ENCODE data around the gene ENTPD2. TPM values are rescaled to one million over a fixed set of nuclear protein-coding genes. Genes with fewer than 3 reads are reported as not detected.

The ENTPD2 gene
- total RNA-seq, 2 donors from 2014 or later, result 0.41 to 0.67 TPM

DNA sequence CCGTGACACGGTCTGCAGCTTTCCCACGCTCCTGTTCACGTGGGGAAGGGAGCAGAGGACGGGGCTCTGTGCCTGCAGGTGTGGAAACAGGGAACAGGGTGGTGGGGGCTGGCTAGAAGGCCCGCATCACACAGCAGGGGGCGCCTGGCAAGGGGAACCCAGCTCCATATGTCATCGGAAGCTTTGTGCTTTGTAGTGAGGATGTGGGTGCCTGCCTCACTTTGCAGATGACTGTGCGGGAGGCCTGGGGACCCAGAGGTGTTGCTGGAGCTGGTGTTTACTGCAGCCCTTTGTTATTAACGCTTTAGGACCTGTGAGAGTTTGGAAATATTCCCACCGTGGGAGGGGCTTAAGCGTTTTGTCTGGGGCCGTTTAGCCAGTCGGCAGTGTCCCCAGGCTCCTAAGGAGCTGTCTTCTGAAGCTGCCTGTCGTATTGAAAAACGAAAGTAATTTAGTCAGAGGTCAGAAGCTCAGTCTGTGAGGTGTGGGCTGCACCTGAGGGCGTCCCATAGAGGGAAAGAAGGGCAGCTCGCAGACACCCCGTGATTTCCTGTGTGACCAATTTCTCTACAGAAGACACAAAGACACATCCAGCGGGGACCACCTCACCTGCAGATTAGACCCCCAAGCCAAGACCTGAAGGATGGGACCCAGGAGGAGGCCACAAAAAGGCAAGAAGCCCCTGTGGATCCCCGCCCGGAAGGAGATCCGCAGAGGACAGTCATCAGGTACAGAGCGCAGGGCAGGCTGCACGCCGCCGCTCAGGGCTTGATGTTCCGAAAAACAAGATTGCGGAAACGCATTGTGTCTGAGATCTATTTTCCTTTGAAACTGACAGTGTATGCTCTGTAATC, 42.0 kb upstream of the ENTPD2 start:
- H3K27ac ChIP-seq, result no peak overlapping the region
- no peak overlapping the region for H3K4me3 ChIP-seq
- DNase-seq (ENCODE audit: low spot score), result no peak
- H3K4me1 ChIP-seq, result no peaks in the 10 kb centered on the region
- TF ChIP-seq, protein P1, sequence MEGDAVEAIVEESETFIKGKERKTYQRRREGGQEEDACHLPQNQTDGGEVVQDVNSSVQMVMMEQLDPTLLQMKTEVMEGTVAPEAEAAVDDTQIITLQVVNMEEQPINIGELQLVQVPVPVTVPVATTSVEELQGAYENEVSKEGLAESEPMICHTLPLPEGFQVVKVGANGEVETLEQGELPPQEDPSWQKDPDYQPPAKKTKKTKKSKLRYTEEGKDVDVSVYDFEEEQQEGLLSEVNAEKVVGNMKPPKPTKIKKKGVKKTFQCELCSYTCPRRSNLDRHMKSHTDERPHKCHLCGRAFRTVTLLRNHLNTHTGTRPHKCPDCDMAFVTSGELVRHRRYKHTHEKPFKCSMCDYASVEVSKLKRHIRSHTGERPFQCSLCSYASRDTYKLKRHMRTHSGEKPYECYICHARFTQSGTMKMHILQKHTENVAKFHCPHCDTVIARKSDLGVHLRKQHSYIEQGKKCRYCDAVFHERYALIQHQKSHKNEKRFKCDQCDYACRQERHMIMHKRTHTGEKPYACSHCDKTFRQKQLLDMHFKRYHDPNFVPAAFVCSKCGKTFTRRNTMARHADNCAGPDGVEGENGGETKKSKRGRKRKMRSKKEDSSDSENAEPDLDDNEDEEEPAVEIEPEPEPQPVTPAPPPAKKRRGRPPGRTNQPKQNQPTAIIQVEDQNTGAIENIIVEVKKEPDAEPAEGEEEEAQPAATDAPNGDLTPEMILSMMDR (IDR thresholded peaks at IDR 0.05), result peak in 1 of 2 donors; percentile 17
- H3K27me3 ChIP-seq, result no peaks in the 10 kb centered on the region
- H3K36me3 ChIP-seq, result peaks cover 52% of the 10 kb centered on the region
- H3K9me3 ChIP-seq, result no peaks in the 10 kb centered on the region

- Histone ChIP-seq H3K36me3 (peaks cover 17% of the 10 kb centered on the region), H3K4me3 (no peak overlapping the region), H3K27ac (no peak overlapping the region), H3K4me1 (peaks cover 0 to 25% of the 10 kb centered on the region in 2 donors), H3K27me3 (no peaks in the 10 kb centered on the region), H3K9me3 (no peaks in the 10 kb centered on the region)
- TF ChIP-seq, protein P1 (IDR thresholded peaks at IDR 0.05), result no peak
- no peak for DNase-seq (ENCODE audit: low spot score)
Observed at GRCh38 chr9:137089232-137089947, 35.5 kb upstream of the ENTPD2 start.

GRCh38 chr9:137088121-137088520, 34.3 kb upstream of the ENTPD2 start:
- Histone ChIP-seq H3K36me3 (peaks cover 19% of the 10 kb centered on the region), H3K9me3 (no peaks in the 10 kb centered on the region), H3K4me1 (peaks cover 0 to 34% of the 10 kb centered on the region in 2 donors), H3K27me3 (no peaks in the 10 kb centered on the region), H3K4me3 (no peak overlapping the region), H3K27ac (no peak overlapping the region)
- no peak for DNase-seq (ENCODE audit: low spot score)
- TF ChIP-seq, protein P1 (IDR thresholded peaks at IDR 0.05), result no peak

DNA sequence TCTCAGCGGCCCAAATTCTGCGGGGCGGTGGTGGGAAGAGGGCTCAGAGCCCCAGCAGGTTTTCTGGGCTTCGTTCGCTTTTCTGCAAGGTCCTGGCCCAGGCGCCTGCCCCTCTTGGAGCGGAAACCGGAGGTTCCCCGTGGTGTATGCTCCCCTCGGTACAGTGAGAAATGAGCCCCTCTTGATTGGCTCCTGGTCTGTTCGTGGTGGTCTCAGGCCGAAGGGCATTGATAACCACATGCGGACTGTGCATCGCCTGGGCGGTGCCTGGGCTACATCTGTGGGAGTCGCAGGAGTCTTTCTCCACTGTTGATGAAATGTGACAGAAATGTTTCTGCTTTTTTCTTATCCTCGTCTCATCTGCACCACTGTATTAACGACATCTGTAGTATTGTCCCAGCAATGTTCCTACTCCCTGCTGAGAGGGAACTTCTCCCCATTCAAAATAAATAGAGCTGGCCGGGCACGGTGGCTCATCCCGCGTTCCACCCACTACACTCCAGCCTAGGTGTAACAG, 33.6 kb upstream of the ENTPD2 start:
- TF ChIP-seq, protein P1 (IDR thresholded peaks at IDR 0.05), result no peak
- H3K9me3 ChIP-seq, result no peaks in the 10 kb centered on the region
- H3K36me3 ChIP-seq, result peaks cover 19% of the 10 kb centered on the region

DNA sequence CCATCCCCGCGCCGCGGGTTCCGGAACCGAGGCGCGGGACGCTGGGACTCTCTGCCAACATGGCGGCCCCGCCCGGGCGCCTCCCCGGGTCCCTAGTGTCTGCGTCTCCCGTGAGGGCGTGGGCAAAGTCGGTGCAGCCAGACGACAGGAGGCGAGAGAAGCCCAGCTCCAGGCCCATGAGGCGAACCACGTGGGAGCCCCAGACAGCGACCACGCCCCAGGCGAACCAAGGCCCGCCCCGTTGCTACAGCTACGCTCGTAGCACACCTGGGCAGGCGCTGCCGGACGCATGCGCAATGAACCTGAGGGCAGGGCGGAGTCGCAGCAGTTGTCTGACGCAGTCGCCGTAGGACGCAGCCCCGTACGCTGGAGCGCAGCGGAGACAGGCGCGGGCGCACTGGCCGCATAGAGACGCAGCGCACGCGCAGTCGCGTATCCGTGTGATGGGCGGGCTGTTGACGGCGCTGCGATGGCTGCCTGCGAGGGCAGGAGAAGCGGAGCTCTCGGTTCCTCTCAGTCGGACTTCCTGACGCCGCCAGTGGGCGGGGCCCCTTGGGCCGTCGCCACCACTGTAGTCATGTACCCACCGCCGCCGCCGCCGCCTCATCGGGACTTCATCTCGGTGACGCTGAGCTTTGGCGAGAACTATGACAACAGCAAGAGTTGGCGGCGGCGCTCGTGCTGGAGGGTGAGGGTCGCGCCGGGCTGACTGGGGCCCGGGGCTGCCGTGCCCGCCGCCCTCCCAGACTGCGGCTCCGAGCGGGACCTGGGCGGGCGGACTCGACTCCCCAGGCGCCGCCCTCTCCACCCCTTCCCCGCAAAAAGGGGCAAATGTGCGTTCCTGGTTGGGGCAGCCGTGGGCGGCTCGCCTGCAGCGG, 32.9 kb upstream of the ENTPD2 start, which contains the start of gene MAN1B1:
Gene MAN1B1, plus strand, starts transcription at position 455 of the 878 bp plus-strand sequence. Its CDS starts 15 bp downstream, at position 470.
- H3K4me3 ChIP-seq, result peak within 1 kb of the TSS; percentile 62 to 79
- peaks cover 20% of the 10 kb centered on the region for H3K36me3 ChIP-seq
- no peaks in the 10 kb centered on the region for H3K9me3 ChIP-seq
- TF ChIP-seq, protein P1 (IDR thresholded peaks at IDR 0.05), result peak in 1 of 2 donors; percentile 27
- H3K27ac ChIP-seq, result peak within 1 kb of the TSS; percentile 96 to 99
- peak; percentile 98 for DNase-seq (ENCODE audit: low spot score)
- H3K4me1 ChIP-seq, result peaks cover 0 to 35% of the 10 kb centered on the region in 2 donors
- no peaks in the 10 kb centered on the region for H3K27me3 ChIP-seq

More for the DNA sequence above, 33.6 kb upstream of the ENTPD2 start:
- peaks cover 0 to 35% of the 10 kb centered on the region in 2 donors for H3K4me1 ChIP-seq
- H3K27me3 ChIP-seq, result no peaks in the 10 kb centered on the region
- no peak for DNase-seq (ENCODE audit: low spot score)
- H3K4me3 ChIP-seq, result peak overlapping the region; percentile 62 to 79
- H3K27ac ChIP-seq, result peak overlapping the region; percentile 96 to 99

Data from right atrium auricular region (tissue), 2 donors.